HG02571 (cell line): ENCODE results near the gene GLI1.
"Not testable (repeated sequence)": the region's sequence is repeated elsewhere in the genome, so short reads cannot be mapped to it uniquely, and the experiment has no call there.

ENCODE experiments used
- ATAC-seq: cut with Tn5 transposase; IDR thresholded peaks from one replicate; pipeline ENCODE4 v1.9.1; 2021; ENCODE audit warnings: mild to moderate bottlenecking, moderate library complexity; ENCODE audit not compliant: unreplicated experiment

The GLI1 gene

GRCh38 chr12:57441393-57441792 is 18.2 kb upstream of the GLI1 start:
- ATAC-seq: not testable (repeated sequence)

GRCh38 chr12:57441846-57442427 is 17.6 kb upstream of the GLI1 start:
- ATAC-seq: no peak

GRCh38 chr12:57444337-57444736 is 15.2 kb upstream of the GLI1 start:
- not testable (repeated sequence) for ATAC-seq

GRCh38 chr12:57444744-57445143 is 14.8 kb upstream of the GLI1 start:
- no peak for ATAC-seq

GRCh38 chr12:57446292-57446960 is 13.2 kb upstream of the GLI1 start:
- no peak for ATAC-seq

- no peak for ATAC-seq
Measured at GRCh38 chr12:57448669-57449068, 10.9 kb upstream of the GLI1 start.

- no peak for ATAC-seq
Measured at GRCh38 chr12:57449375-57449774, 10.2 kb upstream of the GLI1 start.

- no peak for ATAC-seq
Measured at GRCh38 chr12:57450057-57450456, 9.5 kb upstream of the GLI1 start.

- ATAC-seq: no peak
Measured at GRCh38 chr12:57451233-57451778, 8.3 kb upstream of the GLI1 start.

- no peak for ATAC-seq
Measured at GRCh38 chr12:57452181-57452936, 7.2 kb upstream of the GLI1 start.

GRCh38 chr12:57452937-57453509 is 6.6 kb upstream of the GLI1 start:
- ATAC-seq: no peak

- no peak for ATAC-seq
Measured at GRCh38 chr12:57454213-57454565, 5.4 kb upstream of the GLI1 start.

- ATAC-seq: no peak
Measured at GRCh38 chr12:57454566-57455373, 4.8 kb upstream of the GLI1 start, which contains the start of gene INHBE. TSS of gene INHBE (plus strand) at chr12:57455307. CDS start at chr12:57455537, 230 bp downstream.

GRCh38 chr12:57455374-57456144 is 4.0 kb upstream of the GLI1 start:
- ATAC-seq: no peak

- no peak for ATAC-seq
Measured at GRCh38 chr12:57456145-57456700, 3.4 kb upstream of the GLI1 start.

- no peak for ATAC-seq
Measured at GRCh38 chr12:57456737-57457490, 2.7 kb upstream of the GLI1 start.

- ATAC-seq: no peak
Measured at GRCh38 chr12:57458665-57459054, 925 bp upstream of the GLI1 start.

- peak; percentile 52 for ATAC-seq
Measured at GRCh38 chr12:57459055-57459749, 383 bp upstream of the GLI1 start.
